T-cell (primary cell): Measurements from ENCODE around the gene MORN1. TPM values are rescaled to one million over a fixed set of nuclear protein-coding genes. Genes with fewer than 3 reads are reported as not detected.

Experiments used
- ATAC-seq, 4 experiments: fragments of 200-7000 bp in 3 of 4; fragments of 150-1000 bp in 1 of 4; cut with Tn5 transposase; replicated peaks in 1 of 4; 1 replicate in 3 of 4; 2 replicates in 1 of 4; pipeline ENCODE4 v1.10.0; 2021; ENCODE audit warnings: moderate library complexity in 3 of 4, mild to moderate bottlenecking in 2 of 4, moderate number of reproducible peaks in 1 of 4
- CTCF ChIA-PET, 2 donors: fragments of 300-600 bp; sonication (Branson Sonifier 250); formaldehyde crosslinking; loops; one replicate each; lab custom pipeline; 2022; ENCODE audit warnings: antibody characterized with exemption in 2 of 2; lab: Charles Lee
- POLR2A ChIA-PET, 2 donors: fragments of 300-600 bp; sonication (Branson Sonifier 250); formaldehyde crosslinking; loops; one replicate each; lab custom pipeline; 2022; ENCODE audit warnings: antibody characterized with exemption in 2 of 2; lab: Charles Lee
- DNase-seq, 35 experiments: peaks; one replicate each; pipeline versions ENCODE4 v3.0.0 to v3.0.0-alpha.2; 2013 to 2023
- H3K27ac ChIP-seq: one replicate; pipeline ENCODE4 v1.5.1; 2013; ENCODE audit warnings: low read length
- H3K27me3 ChIP-seq, 2 experiments: replicated peaks in 1 of 2; 1 replicate in 1 of 2; 2 replicates in 1 of 2; pipeline versions ENCODE4 v1.6.1 to v1.7.0; 2013; ENCODE audit warnings: low read length in 1 of 2, mixed read lengths in 1 of 2; ENCODE audit not compliant: control insufficient read depth in 2 of 2, insufficient read depth in 2 of 2; ENCODE audit errors: extremely low read depth in 1 of 2
- H3K36me3 ChIP-seq, 2 donors: 1 replicate in 1 of 2; 2 replicates in 1 of 2; pipeline versions ENCODE4 v1.6.1 to v1.7.0; 2013; ENCODE audit warnings: low read length in 1 of 2; ENCODE audit not compliant: control insufficient read depth in 2 of 2, insufficient read depth in 1 of 2; ENCODE audit errors: extremely low read depth in 1 of 2
- H3K4me1 ChIP-seq, 2 experiments: 1 replicate in 1 of 2; 2 replicates in 1 of 2; pipeline versions ENCODE4 v1.6.1 to v1.7.0; 2013; ENCODE audit warnings: low read length in 2 of 2, mixed read lengths in 1 of 2; ENCODE audit not compliant: insufficient read depth in 2 of 2, control insufficient read depth in 1 of 2; ENCODE audit errors: extremely low read depth in 1 of 2
- H3K4me3 ChIP-seq, 2 donors: 1 replicate in 1 of 2; 2 replicates in 1 of 2; pipeline versions ENCODE4 v1.5.1 to v1.7.0; 2013; ENCODE audit warnings: mild to moderate bottlenecking in 2 of 2, low read length in 1 of 2, moderate library complexity in 1 of 2; ENCODE audit not compliant: control insufficient read depth in 1 of 2; ENCODE audit errors: extremely low read depth in 1 of 2
- H3K9me3 ChIP-seq: 2 replicates; pipeline ENCODE4 v1.7.0; 2013
- H3K27ac Mint-ChIP-seq, 2 donors: one replicate each; pipeline ENCODE4 v1.8.0; 2020 to 2021; ENCODE audit warnings: mild to moderate bottlenecking in 2 of 2, mixed read lengths in 2 of 2
- H3K27me3 Mint-ChIP-seq, 2 donors: one replicate each; pipeline ENCODE4 v1.8.0; 2021 to 2022; ENCODE audit warnings: mixed read lengths in 2 of 2
- H3K36me3 Mint-ChIP-seq: one replicate; pipeline ENCODE4 v1.8.0; 2021; ENCODE audit warnings: mixed read lengths
- H3K4me1 Mint-ChIP-seq, 3 donors: one replicate each; pipeline ENCODE4 v1.8.0; 2020 to 2022; ENCODE audit warnings: mixed read lengths in 3 of 3, mild to moderate bottlenecking in 1 of 3
- H3K4me3 Mint-ChIP-seq, 3 donors: one replicate each; pipeline ENCODE4 v1.8.0; 2020 to 2022; ENCODE audit warnings: mild to moderate bottlenecking in 3 of 3, mixed read lengths in 3 of 3, moderate library complexity in 3 of 3
- H3K9me3 Mint-ChIP-seq, 3 donors: one replicate each; pipeline ENCODE4 v1.8.0; 2020 to 2022; ENCODE audit warnings: mixed read lengths in 3 of 3
- WGBS: methylation state at CpG from one replicate; pipeline ENCODE4 v1.1.5; 2013; ENCODE audit warnings: missing lambda C conversion rate; ENCODE audit not compliant: insufficient coverage; 5-methylcytosine and 5-hydroxymethylcytosine counted together
- total RNA-seq, 35 experiments: library from RNA in 6 of 35; stranded (reverse) in 6 of 35; fragments of 120-200 nt in 1 of 35; gene quantifications; one replicate each; pipeline versions ENCODE4 v1.2.1 to v1.2.4 and lab custom pipeline; 2013 to 2026

MORN1 gene
- total RNA-seq, 5 donors from 2014 or later (not counting 1 experiment from before 2014, with no cell fraction given): 8.2 to 17.5 (median 13.2) TPM

- 95% methylated on average over 28 of the region's 32 CpGs for WGBS
- DNase-seq (no peak), ATAC-seq (no peak)
- H3K36me3 Mint-ChIP-seq: no peaks in the 10 kb centered on the region
- H3K9me3 ChIP-seq: no peaks in the 10 kb centered on the region
- H3K27ac Mint-ChIP-seq: peak overlapping the region; percentile 62 to 86
- peaks cover 0 to 28% of the 10 kb centered on the region in 2 experiments for H3K27me3 ChIP-seq
- ChIA-PET CTCF (no interaction called here), POLR2A (no interaction called here)
- H3K27me3 Mint-ChIP-seq: no peaks in the 10 kb centered on the region
- H3K4me3 ChIP-seq: no peak overlapping the region
- no peaks in the 10 kb centered on the region for H3K36me3 ChIP-seq
- peaks cover 20 to 80% of the 10 kb centered on the region in 2 experiments for H3K4me1 ChIP-seq
- H3K4me3 Mint-ChIP-seq: peak overlapping the region in 2 of 3 donors; percentile 55 to 58
- no peak overlapping the region for H3K27ac ChIP-seq
- peaks cover 5 to 19% (median 15%) of the 10 kb centered on the region in 3 donors for H3K4me1 Mint-ChIP-seq
- H3K9me3 Mint-ChIP-seq: no peaks in the 10 kb centered on the region
Measured at GRCh38 chr1:2317230-2318065, 73.9 kb downstream of the MORN1 start.

GRCh38 chr1:2316451-2316961 is 74.8 kb downstream of the MORN1 start:
- POLR2A ChIA-PET: interaction anchor here in 1 of 2 donors (1.9 kb wide), 1 partner anchor 15 kb away, joined by 5 read pairs; no protein-coding TSS in a partner anchor
- H3K36me3 Mint-ChIP-seq: no peaks in the 10 kb centered on the region

GRCh38 chr1:2315674-2316450 is 75.5 kb downstream of the MORN1 start:
- no peaks in the 10 kb centered on the region for H3K9me3 ChIP-seq
- Mint-ChIP-seq H3K9me3 (no peaks in the 10 kb centered on the region), H3K4me1 (peaks cover 5 to 25% (median 15%) of the 10 kb centered on the region in 3 donors), H3K27me3 (no peaks in the 10 kb centered on the region), H3K36me3 (no peaks in the 10 kb centered on the region), H3K27ac (peak overlapping the region; percentile 39 to 73), H3K4me3 (peak overlapping the region; percentile 25 to 70 (median 59))
- peak in 2 of 35 experiments; percentile 14 to 17 for DNase-seq
- WGBS: 70% methylated on average over 13 of the region's 21 CpGs
- no peaks in the 10 kb centered on the region for H3K36me3 ChIP-seq
- peak overlapping the region; percentile 38 to 58 for H3K4me3 ChIP-seq
- POLR2A ChIA-PET: interaction anchor here in 1 of 2 donors (0.7 to 1.9 kb wide), 2 partner anchors 10 to 15 kb away, joined by 4 to 5 read pairs; no protein-coding TSS in a partner anchor
- H3K27ac ChIP-seq: peak overlapping the region; percentile 81
- peaks cover 0 to 12% of the 10 kb centered on the region in 2 experiments for H3K27me3 ChIP-seq
- no peak for ATAC-seq
- peaks cover 26 to 81% of the 10 kb centered on the region in 2 experiments for H3K4me1 ChIP-seq
- CTCF ChIA-PET: interaction anchor here (0.6 to 1.7 kb wide), 6 partner anchors 15 to 1486 kb away, joined by 3 to 9 read pairs (median 4); partner anchors contain the start of gene FAAP20 (in 2 of the 2)

More at GRCh38 chr1:2316451-2316961, 74.8 kb downstream of the MORN1 start:
- WGBS: 88% methylated on average over 15 of the region's 16 CpGs
- peaks cover 25 to 81% of the 10 kb centered on the region in 2 experiments for H3K4me1 ChIP-seq
- no peak overlapping the region for H3K27ac ChIP-seq
- Mint-ChIP-seq H3K27me3 (no peaks in the 10 kb centered on the region), H3K4me3 (peak overlapping the region in 1 of 3 donors; percentile 70), H3K4me1 (peaks cover 5 to 22% (median 15%) of the 10 kb centered on the region in 3 donors), H3K9me3 (no peaks in the 10 kb centered on the region), H3K27ac (no peak overlapping the region)
- CTCF ChIA-PET: no interaction called here
- H3K4me3 ChIP-seq: no peak overlapping the region
- H3K27me3 ChIP-seq: peaks cover 0 to 19% of the 10 kb centered on the region in 2 experiments
- H3K36me3 ChIP-seq: no peaks in the 10 kb centered on the region
- H3K9me3 ChIP-seq: no peaks in the 10 kb centered on the region
- DNase-seq (no peak), ATAC-seq (no peak)

GRCh38 chr1:2314803-2315673 is 76.3 kb downstream of the MORN1 start:
- CTCF ChIA-PET: interaction anchor here (0.6 to 1.7 kb wide), 5 partner anchors 14 to 1486 kb away, joined by 3 to 9 read pairs (median 4); partner anchors contain the start of gene FAAP20 (in 1 of the 2)
- H3K27ac ChIP-seq: peak overlapping the region; percentile 81
- Mint-ChIP-seq H3K4me3 (peak overlapping the region; percentile 25 to 70 (median 59)), H3K36me3 (no peaks in the 10 kb centered on the region), H3K4me1 (peaks cover 9 to 25% (median 15%) of the 10 kb centered on the region in 3 donors), H3K9me3 (no peaks in the 10 kb centered on the region), H3K27ac (peak overlapping the region; percentile 39 to 73), H3K27me3 (no peaks in the 10 kb centered on the region)
- POLR2A ChIA-PET: interaction anchor here in 1 of 2 donors (0.7 to 1.9 kb wide), 2 partner anchors 10 to 14 kb away, joined by 4 to 5 read pairs; no protein-coding TSS in a partner anchor
- H3K4me3 ChIP-seq: peak overlapping the region; percentile 38 to 58
- WGBS: 9% methylated on average over 50 of the region's 91 CpGs
- peak; percentile 52 to 85 (median 71) for DNase-seq
- peaks cover 26 to 81% of the 10 kb centered on the region in 2 experiments for H3K4me1 ChIP-seq
- peaks cover 0 to 5% of the 10 kb centered on the region in 2 experiments for H3K27me3 ChIP-seq
- ATAC-seq: peak; percentile 51 to 62 (median 58)
- H3K36me3 ChIP-seq: peaks cover 0 to 3% of the 10 kb centered on the region in 2 donors
- no peaks in the 10 kb centered on the region for H3K9me3 ChIP-seq

- CTCF ChIA-PET: interaction anchor here (0.5 to 1.7 kb wide), 2 partner anchors 13 to 68 kb away, joined by 3 to 9 read pairs; no protein-coding TSS in a partner anchor
- H3K36me3 Mint-ChIP-seq: no peaks in the 10 kb centered on the region
- ATAC-seq: peak in 3 of 4 experiments; percentile 6 to 19 (median 7)
- H3K9me3 Mint-ChIP-seq: no peaks in the 10 kb centered on the region
- H3K9me3 ChIP-seq: no peaks in the 10 kb centered on the region
- H3K36me3 ChIP-seq: peaks cover 0 to 3% of the 10 kb centered on the region in 2 donors
- peak in 3 of 35 experiments; percentile 31 to 55 (median 31) for DNase-seq
- no peak overlapping the region for H3K4me3 ChIP-seq
- H3K4me1 Mint-ChIP-seq: peaks cover 11 to 25% (median 17%) of the 10 kb centered on the region in 3 donors
- peak overlapping the region; percentile 74 for H3K27ac ChIP-seq
- H3K27ac Mint-ChIP-seq: no peak overlapping the region
- peaks cover 26 to 78% of the 10 kb centered on the region in 2 experiments for H3K4me1 ChIP-seq
- peak overlapping the region in 2 of 3 donors; percentile 31 to 52 for H3K4me3 Mint-ChIP-seq
- POLR2A ChIA-PET: no interaction called here
- no peaks in the 10 kb centered on the region for H3K27me3 Mint-ChIP-seq
- 36% methylated on average over 38 of the region's 54 CpGs for WGBS
- H3K27me3 ChIP-seq: peaks cover 0 to 2% of the 10 kb centered on the region in 2 experiments
Measured at GRCh38 chr1:2314273-2314802, 77.0 kb downstream of the MORN1 start.
